B cell (primary cell): ENCODE data around the gene PCSK7. TPM values are rescaled to one million over a fixed set of nuclear protein-coding genes. Genes with fewer than 3 reads are reported as not detected.
"Not testable (repeated sequence)": the region's sequence is repeated elsewhere in the genome, so short reads cannot be mapped to it uniquely, and the experiment has no call there.

ENCODE experiments used
- ATAC-seq: fragments of 200-7000 bp; cut with Tn5 transposase; one replicate; pipeline ENCODE4 v1.10.0; 2021; ENCODE audit warnings: low read depth, mild to moderate bottlenecking, moderate number of reproducible peaks, moderate library complexity
- CTCF ChIA-PET: fragments of 350-600 bp; sonication (Branson Sonifier 250); formaldehyde crosslinking; loops from one replicate; lab custom pipeline; 2021; ENCODE audit warnings: antibody characterized with exemption, inconsistent platforms; lab: Charles Lee
- POLR2A ChIA-PET: fragments of 350-600 bp; sonication (Branson Sonifier 250); formaldehyde crosslinking; loops from one replicate; lab custom pipeline; 2021; ENCODE audit warnings: antibody characterized with exemption; lab: Charles Lee
- DNase-seq: peaks from one replicate; pipeline ENCODE4 v3.0.0; 2013
- H2AFZ ChIP-seq: 2 replicates; pipeline ENCODE4 v1.6.1; 2012; ENCODE audit warnings: mild to moderate bottlenecking, low read depth, low read length; ENCODE audit not compliant: insufficient read depth, poor library complexity, severe bottlenecking
- H3K27ac ChIP-seq, 2 donors: 1 replicate in 1 of 2; 2 replicates in 1 of 2; pipeline ENCODE4 v1.5.1; 2012 to 2013; ENCODE audit warnings: low read length in 2 of 2, mild to moderate bottlenecking in 2 of 2, moderate library complexity in 1 of 2
- H3K27me3 ChIP-seq, 4 experiments: fragments of 200-600 bp in 1 of 4; sonication (generic) in 1 of 4; replicated peaks in 1 of 4; 1 replicate in 2 of 4; 2 replicates in 2 of 4; pipeline versions ENCODE4 v1.6.1 to v1.7.0; 2013 to 2016; ENCODE audit warnings: low read length in 3 of 4, mild to moderate bottlenecking in 2 of 4, mixed read lengths in 1 of 4, moderate library complexity in 1 of 4; ENCODE audit not compliant: insufficient read depth in 4 of 4, control insufficient read depth in 3 of 4; ENCODE audit errors: control extremely low read depth in 1 of 4
- H3K36me3 ChIP-seq, 2 experiments: replicated peaks in 1 of 2; 1 replicate in 1 of 2; 2 replicates in 1 of 2; pipeline versions ENCODE4 v1.6.1 to v1.7.1; 2013; ENCODE audit warnings: low read length in 1 of 2; ENCODE audit not compliant: insufficient read depth in 2 of 2, control insufficient read depth in 1 of 2; ENCODE audit errors: control extremely low read depth in 1 of 2, extremely low read depth in 1 of 2
- H3K4me1 ChIP-seq, 2 donors: fragments of 200-600 bp in 1 of 2; sonication (generic) in 1 of 2; 1 replicate in 1 of 2; 2 replicates in 1 of 2; pipeline versions ENCODE4 v1.5.1 to v1.6.1; 2013 to 2017; ENCODE audit warnings: low read length in 2 of 2; ENCODE audit not compliant: control insufficient read depth in 2 of 2, insufficient read depth in 2 of 2
- H3K4me2 ChIP-seq: replicated peaks from 2 replicates; pipeline ENCODE3; 2012; ENCODE audit warnings: mild to moderate bottlenecking, low read depth, low read length; ENCODE audit not compliant: poor library complexity, severe bottlenecking
- H3K4me3 ChIP-seq, 5 experiments: fragments of 200-600 bp in 1 of 5; sonication (generic) in 1 of 5; 1 replicate in 3 of 5; 2 replicates in 2 of 5; pipeline versions ENCODE4 v1.5.1 to v1.7.0; 2011 to 2016; ENCODE audit warnings: low read length in 4 of 5, mild to moderate bottlenecking in 4 of 5, low read depth in 2 of 5, control low read depth in 1 of 5, moderate library complexity in 1 of 5; ENCODE audit not compliant: insufficient read depth in 1 of 5; ENCODE audit errors: control extremely low read depth in 1 of 5, extremely low read depth in 1 of 5
- H3K79me2 ChIP-seq: fragments of 200-600 bp; sonication (generic); one replicate; pipeline ENCODE4 v1.6.0; 2016; ENCODE audit warnings: low read length; ENCODE audit not compliant: control insufficient read depth, insufficient read depth
- H3K9ac ChIP-seq: fragments of 200-600 bp; sonication (generic); 2 replicates; pipeline ENCODE4 v1.6.1; 2017; ENCODE audit warnings: mild to moderate bottlenecking, low read length, moderate library complexity
- H3K9me3 ChIP-seq, 3 donors: one replicate each; pipeline versions ENCODE4 v1.6.1 to v1.7.1; 2013; ENCODE audit warnings: low read length in 2 of 3; ENCODE audit not compliant: control insufficient read depth in 2 of 3, insufficient read depth in 1 of 3; ENCODE audit errors: control extremely low read depth in 1 of 3
- H4K20me1 ChIP-seq: 2 replicates; pipeline ENCODE4 v1.6.0; 2012; ENCODE audit warnings: mild to moderate bottlenecking, low read length; ENCODE audit not compliant: insufficient read depth, control insufficient read depth, poor library complexity, severe bottlenecking
- H3K27ac Mint-ChIP-seq: one replicate; pipeline ENCODE4 v1.8.0; 2021; ENCODE audit warnings: mixed read lengths
- H3K27me3 Mint-ChIP-seq: one replicate; pipeline ENCODE4 v1.8.0; 2021; ENCODE audit warnings: mixed read lengths
- H3K4me1 Mint-ChIP-seq: one replicate; pipeline ENCODE4 v1.8.0; 2021; ENCODE audit warnings: mixed read lengths
- H3K4me3 Mint-ChIP-seq: one replicate; pipeline ENCODE4 v1.8.0; 2021; ENCODE audit warnings: mixed read lengths
- H3K9me3 Mint-ChIP-seq: one replicate; pipeline ENCODE4 v1.8.0; 2022; ENCODE audit warnings: mixed read lengths; ENCODE audit not compliant: insufficient read depth
- WGBS: methylation state at CpG from one replicate; pipeline ENCODE4 v1.1.5; 2013; ENCODE audit warnings: missing lambda C conversion rate; ENCODE audit not compliant: insufficient coverage; 5-methylcytosine and 5-hydroxymethylcytosine counted together
- intact Hi-C: fragments of 100-400 bp; cut with micrococcal nuclease; formaldehyde crosslinking; loops from one replicate; pipeline ENCODE4 v1.10.0; 2022
- polyA plus RNA-seq: library from polyadenylated mRNA; depleted of rRNA; stranded (reverse); fragments of >200 nt; gene quantifications from 2 replicates; pipeline ENCODE4 v1.2.3, GENCODE V29; 2012
- total RNA-seq, 2 donors: library from RNA; stranded (reverse); fragments of 120-200 nt in 1 of 2; gene quantifications; 1 replicate in 1 of 2; 2 replicates in 1 of 2; pipeline versions ENCODE4 v1.2.3 to v1.2.4, GENCODE V29; 2013 to 2022

PCSK7 gene
- total and polyA plus RNA-seq, 2 donors (not counting 1 experiment from before 2014, with no cell fraction given), result 203 to 283 TPM

DNA sequence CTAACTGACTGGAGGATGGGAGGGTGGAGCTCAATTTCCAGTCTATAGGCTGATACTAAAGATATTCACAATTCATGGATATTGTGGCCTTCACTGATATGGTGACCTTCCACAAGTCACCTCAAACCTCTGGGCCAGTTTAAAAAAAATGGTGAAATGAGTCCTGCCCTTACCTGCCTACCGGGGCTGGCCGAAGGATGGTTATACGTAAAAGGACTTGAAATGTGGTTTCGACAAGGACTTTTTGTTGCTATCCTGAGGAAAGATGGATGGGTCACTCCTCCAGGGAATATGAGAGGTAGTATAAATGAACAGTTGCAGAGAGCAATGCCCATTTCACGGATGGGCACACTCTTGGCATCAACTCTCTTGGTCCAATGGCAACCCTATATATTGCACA, 24.4 kb downstream of the PCSK7 start:
- H3K4me1 ChIP-seq, H2AFZ ChIP-seq, H3K4me1 Mint-ChIP-seq, ATAC-seq, H3K9me3 ChIP-seq, H3K27me3 Mint-ChIP-seq, DNase-seq, H3K27me3 ChIP-seq, H3K4me3 ChIP-seq, H3K4me3 Mint-ChIP-seq, H3K4me2 ChIP-seq, H3K79me2 ChIP-seq, H3K9me3 Mint-ChIP-seq, POLR2A ChIA-PET, CTCF ChIA-PET, H4K20me1 ChIP-seq, H3K27ac Mint-ChIP-seq, H3K27ac ChIP-seq, H3K9ac ChIP-seq: not testable (repeated sequence)
- 83% methylated on average over 3 of the region's 5 CpGs for WGBS
- intact Hi-C loops, result loop anchor here (5.0 kb wide), 1 partner anchor 75 kb away; no protein-coding TSS in a partner anchor
- peaks cover 1 to 34% of the 10 kb centered on the region in 2 experiments for H3K36me3 ChIP-seq

DNA sequence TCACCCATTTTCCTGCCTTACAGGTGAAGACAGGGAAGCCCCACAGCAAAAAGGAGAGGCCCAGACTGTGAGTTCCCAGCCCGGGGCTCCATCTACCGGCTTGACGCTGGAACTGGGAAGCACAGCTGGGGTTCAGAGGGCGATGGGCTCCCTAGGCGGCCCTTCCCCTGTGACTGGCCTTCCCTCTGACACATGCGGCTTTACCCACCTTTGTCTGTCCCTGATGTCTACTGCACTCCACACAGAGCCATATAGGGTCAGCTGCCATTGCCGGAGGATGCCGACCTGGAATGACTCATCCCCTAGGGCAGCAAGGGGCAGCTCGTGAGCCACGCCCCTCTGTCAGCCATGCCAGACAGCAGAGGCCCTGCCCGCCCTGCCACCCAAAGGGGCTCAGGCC, 25.0 kb downstream of the PCSK7 start:
- H3K27ac Mint-ChIP-seq, result not testable (repeated sequence)

DNA sequence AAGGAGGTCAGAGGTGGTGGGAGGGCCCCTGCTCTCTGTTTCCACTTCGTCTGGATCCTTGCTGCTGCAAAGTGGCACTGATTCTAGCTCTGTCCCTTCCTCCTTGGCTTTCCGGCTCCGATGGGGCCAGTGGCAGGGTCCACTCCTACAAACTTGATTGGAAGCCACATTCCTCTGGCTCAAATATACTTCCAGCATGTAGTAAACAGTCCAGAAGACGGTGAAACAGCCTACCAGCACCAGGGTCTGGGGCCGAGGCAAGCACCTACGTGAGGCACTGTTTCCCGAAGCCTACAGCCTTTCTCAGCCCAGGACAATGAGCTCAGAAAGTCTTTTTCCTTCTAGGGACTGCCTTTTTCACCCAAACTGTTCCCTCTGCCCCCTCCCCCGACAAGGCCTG, 25.8 kb downstream of the PCSK7 start:
- H4K20me1 ChIP-seq, H3K9me3 Mint-ChIP-seq, H3K27me3 ChIP-seq, H3K27ac Mint-ChIP-seq, POLR2A ChIA-PET, H3K4me3 ChIP-seq, H3K4me3 Mint-ChIP-seq, ATAC-seq, H3K27me3 Mint-ChIP-seq, H3K4me1 Mint-ChIP-seq, H2AFZ ChIP-seq, H3K27ac ChIP-seq, H3K9me3 ChIP-seq, H3K79me2 ChIP-seq, DNase-seq, H3K9ac ChIP-seq, H3K4me2 ChIP-seq: not testable (repeated sequence)
- peaks cover 10 to 14% of the 10 kb centered on the region in 2 donors for H3K4me1 ChIP-seq
- CTCF ChIA-PET, result interaction anchor here (1.3 kb wide), 1 partner anchor 21 kb away, joined by 3 read pairs; no protein-coding TSS in a partner anchor
- intact Hi-C loops, result loop anchor here (5.0 kb wide), 1 partner anchor 74 kb away; no protein-coding TSS in a partner anchor
- peaks cover 0 to 31% of the 10 kb centered on the region in 2 experiments for H3K36me3 ChIP-seq
- 100% methylated on average over 5 of the region's 8 CpGs for WGBS

More for the DNA sequence above, 25.0 kb downstream of the PCSK7 start:
- H3K27me3 Mint-ChIP-seq, H4K20me1 ChIP-seq, DNase-seq, POLR2A ChIA-PET, H3K9me3 Mint-ChIP-seq, H3K9ac ChIP-seq, H3K4me3 Mint-ChIP-seq, H3K4me2 ChIP-seq, H3K4me1 ChIP-seq, ATAC-seq, H3K27ac ChIP-seq, H2AFZ ChIP-seq, H3K9me3 ChIP-seq, CTCF ChIA-PET, H3K4me1 Mint-ChIP-seq, H3K27me3 ChIP-seq, H3K4me3 ChIP-seq, H3K79me2 ChIP-seq: not testable (repeated sequence)
- intact Hi-C loops, result loop anchor here (5.0 kb wide), 1 partner anchor 75 kb away; no protein-coding TSS in a partner anchor
- peaks cover 1 to 36% of the 10 kb centered on the region in 2 experiments for H3K36me3 ChIP-seq
- no CpG with 5 or more reads among the region's 11 CpGs for WGBS
